ENCODE data around the gene THNSL1. TPM values are rescaled to one million over a fixed set of nuclear protein-coding genes. Genes with fewer than 3 reads are reported as not detected.

THNSL1 gene
- total RNA-seq, 1 experiment from 2014 or later = 2.9 TPM

Other genes starting within 250 kb of the THNSL1 start
- 15.0 and 48.6 TPM in 2 replicates for gene PRTFDC1, start 64.0 kb upstream of the THNSL1 start, total RNA-seq (2014; rRNA removed; shearing (Covaris generic))
- not detected in 2 replicates for gene ENKUR, start 454 bp upstream of the THNSL1 start, total RNA-seq (2014; rRNA removed; shearing (Covaris generic))
- 0.42 TPM in 1 of 2 replicates, not detected in the other for gene GPR158, start 158.4 kb downstream of the THNSL1 start, total RNA-seq (2014; rRNA removed; shearing (Covaris generic))